Mesenteric fat pad (tissue), 1 donor: ENCODE measurements around the gene INF2. TPM values are rescaled to one million over a fixed set of nuclear protein-coding genes. Genes with fewer than 3 reads are reported as not detected.
"Not testable (repeated sequence)": the region's sequence is repeated elsewhere in the genome, so short reads cannot be mapped to it uniquely, and the experiment has no call there.

Experiments
- DNase-seq: peaks from one replicate; pipeline ENCODE4 v3.0.0-alpha.2; 2020; ENCODE audit warnings: low spot score
- total RNA-seq: library from RNA; stranded (reverse); fragmentation: NEBNext Ultra II Directional; extraction: Animal tissue kit (Norgen Biotek cat#: 25700); gene quantifications from one replicate; pipeline ENCODE4 v1.2.1, GENCODE V29; 2021
- donor health status: DM: yes; HTN: yes; CAD: no.

The INF2 gene
- total RNA-seq, 1 donor from 2014 or later, result 160 TPM

DNA sequence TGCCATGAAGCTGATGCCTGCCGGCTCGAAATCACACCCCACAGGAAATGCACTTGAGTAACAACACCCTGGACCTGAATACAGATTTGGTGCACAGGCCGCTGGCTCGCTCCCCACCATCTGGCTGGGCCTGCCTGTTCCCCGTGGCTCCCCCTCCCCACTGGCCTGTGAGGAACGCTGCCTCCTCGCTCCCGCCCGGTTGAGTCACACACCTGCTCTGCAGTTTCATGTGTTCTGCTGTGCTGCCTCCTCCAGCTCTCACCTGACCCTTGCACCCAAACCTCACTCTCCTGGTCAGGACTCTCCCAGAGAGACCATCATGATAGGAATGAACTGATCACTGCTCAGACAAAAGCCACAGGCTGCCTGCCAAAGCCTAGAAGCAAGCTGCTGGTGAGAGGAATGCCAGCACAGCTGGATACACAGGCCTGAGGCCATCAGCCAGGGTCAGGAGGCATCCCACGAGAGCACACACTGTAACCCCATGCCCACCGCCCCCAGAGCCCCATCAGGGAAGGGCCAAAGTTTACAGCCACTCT, 59.8 kb downstream of the INF2 start:
- no peak for DNase-seq

DNA sequence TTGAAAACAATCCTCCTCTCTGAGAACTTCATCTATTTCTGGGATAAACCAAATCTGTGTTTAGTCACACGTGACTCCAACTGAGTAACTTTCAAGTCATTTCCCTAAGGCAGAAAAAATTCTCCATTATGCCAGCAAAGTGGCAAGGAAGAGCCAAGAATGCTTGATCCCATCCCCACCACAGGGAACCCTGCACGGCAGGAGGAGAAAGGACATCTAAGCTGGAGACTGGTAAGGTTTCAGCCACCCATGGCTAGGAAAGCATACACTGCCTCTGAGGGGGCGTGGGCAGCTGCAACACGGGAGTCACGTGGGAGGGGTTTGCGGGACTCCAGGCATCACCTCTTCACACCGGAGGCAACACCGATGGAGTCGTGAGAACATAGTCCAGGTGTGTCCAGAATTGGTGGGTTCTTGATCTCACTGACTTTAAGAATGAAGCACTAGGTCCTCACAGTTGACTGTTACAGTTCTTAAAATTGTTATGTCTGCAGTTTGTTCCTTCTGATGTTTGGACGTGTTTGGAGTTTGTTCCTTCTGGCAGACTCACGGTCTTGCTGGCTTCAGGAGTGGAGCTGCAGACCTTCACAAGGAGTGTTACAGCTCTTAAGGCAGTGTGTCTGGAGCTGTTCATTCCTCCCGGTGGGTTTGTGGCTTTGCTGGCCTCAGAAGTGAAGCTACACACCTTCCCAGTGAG, 60.8 kb downstream of the INF2 start:
- DNase-seq, result no peak

- not testable (repeated sequence) for DNase-seq
Observed at GRCh38 chr14:104750753-104751057, 61.3 kb downstream of the INF2 start.

DNA sequence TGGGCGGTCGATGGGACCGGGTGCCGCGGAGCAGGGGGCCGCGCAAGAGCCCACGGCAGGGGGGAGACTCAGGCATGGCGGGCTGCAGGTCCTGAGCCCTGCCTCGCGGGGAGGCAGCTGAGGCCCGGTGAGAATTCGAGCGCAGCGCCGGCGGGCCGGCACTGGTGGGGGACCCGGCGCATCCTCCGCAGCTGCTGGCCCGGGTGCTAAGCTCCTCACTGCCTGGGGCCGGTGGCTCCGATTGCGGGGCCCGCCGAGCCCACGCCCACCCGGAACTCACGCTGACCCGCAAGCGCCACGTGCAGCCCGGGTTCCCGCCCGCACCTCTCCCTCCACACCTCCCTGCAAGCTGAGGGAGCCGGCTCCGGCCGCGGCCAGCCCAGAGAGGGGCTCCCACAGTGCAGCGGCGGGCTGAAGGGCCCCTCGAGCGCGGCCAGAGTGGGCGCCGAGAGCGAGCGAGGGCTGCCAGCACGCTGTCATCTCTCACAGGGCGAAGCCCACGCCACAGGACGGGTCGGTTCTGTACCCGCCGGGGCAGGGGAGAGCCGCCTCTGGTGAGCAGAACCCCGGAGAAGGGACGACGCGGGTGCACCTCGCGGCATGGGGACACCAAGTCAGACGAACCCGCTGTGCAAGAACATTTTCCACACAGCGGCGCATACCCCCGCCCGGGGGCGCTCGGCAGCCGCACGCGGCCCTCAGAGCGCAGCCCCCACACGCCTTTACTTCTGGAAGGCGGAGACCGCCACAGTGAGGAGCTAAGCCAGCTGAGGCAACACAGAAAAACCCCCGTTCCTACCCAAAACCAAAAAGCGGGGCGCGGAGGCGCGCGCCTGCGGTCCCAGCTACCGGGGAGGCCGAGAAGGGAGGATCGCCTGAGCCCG, 62.4 kb downstream of the INF2 start:
- DNase-seq, result no peak

- no peak for DNase-seq
Observed at GRCh38 chr14:104752423-104752734, 63.0 kb downstream of the INF2 start.

DNA sequence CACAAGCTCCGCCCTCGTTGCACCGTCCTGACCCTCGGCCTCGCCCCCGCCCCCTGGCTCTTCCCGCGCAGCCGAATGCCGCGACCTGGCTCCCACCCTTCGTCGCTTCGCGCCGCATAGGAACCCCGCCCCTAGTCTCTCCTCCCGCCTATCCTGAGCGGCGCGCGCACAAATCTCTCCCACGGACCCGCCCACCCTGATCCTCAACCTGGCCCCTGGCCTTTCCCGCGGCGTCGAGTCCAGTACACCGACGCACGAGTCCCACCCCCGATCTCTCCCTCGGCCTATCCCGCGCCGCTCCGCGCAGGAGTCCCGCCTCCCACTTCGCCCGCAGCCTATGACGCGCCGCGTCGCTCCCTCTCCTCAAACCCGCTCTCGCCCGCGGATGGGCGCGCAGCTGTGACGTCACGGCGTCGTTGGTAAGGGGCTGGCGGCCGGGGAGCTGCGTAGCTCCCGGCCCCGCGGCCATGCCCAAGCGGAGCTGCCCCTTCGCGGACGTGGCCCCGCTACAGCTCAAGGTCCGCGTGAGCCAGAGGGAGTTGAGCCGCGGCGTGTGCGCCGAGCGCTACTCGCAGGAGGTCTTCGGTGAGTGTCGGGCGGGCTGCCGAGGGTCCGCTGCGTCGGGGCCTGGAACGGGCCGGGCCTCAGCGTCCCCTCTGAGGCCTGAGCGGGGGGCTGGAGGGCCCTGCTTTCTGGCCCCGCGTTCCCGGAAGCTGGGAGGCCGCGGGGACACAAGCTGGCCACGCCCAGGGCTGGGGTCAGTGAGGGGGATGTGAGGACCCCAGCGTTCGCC, 63.5 kb downstream of the INF2 start, which contains the start of gene SIVA1:
Gene SIVA1, plus strand, starts transcription at position 413 of the 793 bp plus-strand sequence. Its CDS starts 55 bp downstream, at position 468.
- peak; percentile 100 for DNase-seq

DNA sequence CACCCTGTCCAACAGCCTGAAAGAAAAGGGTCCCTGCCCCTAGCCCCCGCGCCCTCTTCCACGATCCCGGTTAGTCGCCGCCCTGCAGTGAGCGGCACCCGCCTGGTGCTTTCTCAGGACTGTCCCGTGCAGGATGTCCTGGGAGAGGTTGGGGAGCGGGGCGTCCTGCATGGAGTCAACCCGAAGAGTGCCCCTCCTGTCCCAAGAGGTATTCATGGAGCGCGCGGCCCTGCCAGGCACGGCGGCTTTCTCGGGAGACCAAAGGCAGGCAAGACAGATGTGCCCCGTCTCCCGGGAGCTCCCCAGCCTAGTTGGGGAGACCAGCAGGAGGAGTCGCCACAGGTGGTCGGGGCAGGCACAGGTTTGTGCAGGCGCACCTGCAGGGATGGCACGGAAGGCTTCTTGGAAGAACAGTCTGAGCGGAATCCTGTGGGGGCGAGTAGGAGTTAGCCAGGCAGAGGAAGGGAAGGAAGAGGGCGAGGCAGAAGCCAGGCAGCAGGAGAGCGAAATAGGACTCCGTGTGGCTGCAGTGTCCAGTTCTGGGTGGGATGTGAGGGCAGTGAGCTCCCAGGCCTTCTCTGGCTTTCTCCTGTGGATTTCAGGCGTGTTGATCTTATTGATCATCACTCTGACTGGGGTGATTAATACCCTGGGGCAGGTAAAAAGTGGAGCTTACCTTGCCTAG, 64.3 kb downstream of the INF2 start:
- no peak for DNase-seq

- no peak for DNase-seq
Observed at GRCh38 chr14:104754213-104754851, 64.9 kb downstream of the INF2 start.

GRCh38 chr14:104755621-104756020, 66.2 kb downstream of the INF2 start:
- no peak for DNase-seq

DNA sequence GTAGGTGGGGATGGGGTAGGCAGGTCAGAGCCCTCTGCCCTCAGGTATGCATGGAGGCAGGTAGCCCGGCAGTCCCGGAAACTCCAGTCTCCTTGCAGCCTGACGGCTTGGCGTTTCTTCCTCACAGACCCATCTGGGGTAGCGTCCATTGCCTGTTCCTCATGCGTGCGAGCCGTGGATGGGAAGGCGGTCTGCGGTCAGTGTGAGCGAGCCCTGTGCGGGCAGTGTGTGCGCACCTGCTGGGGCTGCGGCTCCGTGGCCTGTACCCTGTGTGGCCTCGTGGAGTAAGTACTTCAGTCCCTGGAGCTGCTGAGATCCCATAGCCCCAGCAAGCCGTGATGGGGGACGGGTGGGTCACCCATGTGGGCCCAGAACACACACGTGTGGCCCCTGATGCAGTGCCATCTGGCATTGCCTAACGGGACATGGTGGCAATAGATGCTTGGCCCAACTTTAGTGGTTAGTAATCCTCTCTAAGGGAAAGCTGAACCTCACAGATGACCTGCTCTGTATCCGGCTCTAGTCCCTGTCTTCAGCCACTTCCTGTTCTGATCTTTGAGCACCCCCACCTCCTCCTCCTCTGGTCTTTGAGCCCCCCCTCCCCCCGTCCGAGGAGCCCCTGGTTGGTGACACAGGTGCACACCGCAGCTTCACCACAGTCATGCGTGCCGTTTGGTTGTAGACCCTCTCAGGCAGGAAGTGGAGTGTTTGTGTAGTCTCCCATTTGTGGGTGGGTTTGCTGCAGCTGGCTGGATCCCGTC, 67.2 kb downstream of the INF2 start:
- DNase-seq, result no peak

- no peak for DNase-seq
Observed at GRCh38 chr14:104757238-104757585, 67.8 kb downstream of the INF2 start.

DNA sequence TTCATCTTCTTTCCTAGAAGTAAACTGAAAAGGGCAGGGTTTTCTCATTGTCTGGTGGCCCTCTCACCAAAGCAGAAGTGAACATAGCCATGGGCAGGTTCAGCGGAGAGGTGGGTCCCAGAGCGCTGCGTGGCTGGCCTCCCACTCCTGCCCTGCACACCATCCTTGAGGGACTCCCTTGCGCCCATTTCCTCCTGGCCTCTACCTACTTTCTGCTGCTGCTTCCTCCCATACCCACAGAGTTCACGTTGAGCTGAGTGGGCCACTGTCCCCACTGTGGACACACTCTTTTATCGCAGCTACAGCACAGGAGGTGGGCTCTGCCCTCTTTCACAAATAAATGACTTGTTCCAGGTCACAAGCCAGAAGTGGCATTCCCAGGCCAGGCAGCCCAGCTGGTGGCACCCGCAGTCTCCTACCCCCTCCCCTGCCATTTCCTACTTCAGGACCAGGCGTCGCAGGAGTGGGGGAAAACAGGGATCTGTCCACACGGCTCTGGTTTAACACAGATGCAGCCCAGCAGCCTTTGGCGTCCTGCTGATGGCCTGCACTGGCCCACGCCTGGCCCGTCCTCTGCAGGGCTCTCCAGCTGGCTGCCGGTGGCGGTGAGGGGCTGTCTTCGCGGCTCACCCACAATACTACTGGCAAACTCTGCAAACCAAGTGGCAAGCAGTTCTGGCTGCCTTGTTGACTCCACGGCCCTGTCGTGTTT, 68.4 kb downstream of the INF2 start:
- DNase-seq, result no peak

- DNase-seq, result no peak
Observed at GRCh38 chr14:104758981-104759969, 69.9 kb downstream of the INF2 start.

DNA sequence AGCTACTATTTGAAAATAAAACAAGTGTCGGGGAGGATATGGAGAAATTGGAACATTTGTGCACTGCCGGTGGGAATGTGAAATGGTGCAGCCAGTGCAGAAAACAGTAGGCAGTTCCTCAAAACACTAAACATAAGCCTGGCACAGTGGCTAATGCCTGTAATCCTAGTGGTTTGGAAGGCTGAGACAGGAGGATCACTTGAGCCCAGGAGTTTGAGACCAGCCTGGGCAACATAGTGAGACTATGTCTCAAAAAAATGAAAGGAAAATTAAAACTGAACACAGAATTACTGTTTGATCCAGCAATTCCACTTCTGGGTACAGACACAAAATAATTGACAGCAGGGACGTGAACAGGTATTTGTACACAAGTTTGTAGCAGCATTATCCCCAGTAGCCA, 76.1 kb downstream of the INF2 start:
- no peak for DNase-seq

GRCh38 chr14:104766256-104766862, 76.9 kb downstream of the INF2 start:
- no peak for DNase-seq

DNA sequence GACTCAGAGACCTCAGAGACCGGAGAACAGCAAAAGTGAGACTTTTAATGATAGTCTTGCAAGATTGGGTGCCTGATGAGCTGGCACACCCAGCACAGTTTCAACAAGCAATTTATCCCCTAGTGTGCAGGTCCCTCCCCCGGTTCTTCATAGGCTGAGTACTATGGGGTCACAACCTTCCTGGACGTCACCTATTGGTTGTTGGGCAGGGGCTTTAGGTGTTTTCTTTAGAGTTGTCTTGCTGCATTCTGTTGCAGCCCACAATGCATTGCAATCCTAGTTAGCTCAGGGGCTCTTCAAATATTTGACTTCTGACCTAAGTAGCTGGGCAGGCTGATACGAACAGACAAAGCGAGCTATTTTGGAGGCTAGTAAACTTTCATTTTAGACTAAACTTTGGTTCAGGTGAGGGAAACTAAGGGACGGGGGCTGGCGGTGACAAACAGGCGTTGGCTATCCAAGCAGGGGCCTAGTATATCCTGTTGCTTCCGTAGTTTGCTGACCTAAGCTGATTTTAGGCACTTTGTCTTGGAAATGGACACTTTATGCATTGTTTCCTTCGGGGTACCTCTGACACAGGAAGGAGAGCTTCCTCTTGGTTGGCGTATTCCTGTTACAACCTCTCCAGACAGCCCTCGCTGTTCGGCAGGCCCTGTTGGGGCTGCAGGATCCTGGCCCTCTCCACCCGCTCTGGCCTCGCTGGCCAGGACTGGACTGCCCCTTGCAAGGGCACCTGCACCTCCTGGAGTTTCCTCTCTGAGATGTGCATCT, 77.6 kb downstream of the INF2 start:
- no peak for DNase-seq

- DNase-seq, result no peak
Observed at GRCh38 chr14:104767634-104767918, 78.2 kb downstream of the INF2 start.
